Aorta (tissue), 5 donors: ENCODE measurements around the gene PPP3CA. TPM values are rescaled to one million over a fixed set of nuclear protein-coding genes. Genes with fewer than 3 reads are reported as not detected.

ENCODE experiments used
- ATAC-seq: fragments of 200-7000 bp; cut with Tn5 transposase; one replicate; pipeline ENCODE4 v1.9.1; 2022; ENCODE audit warnings: moderate library complexity; ENCODE audit not compliant: low FRiP score
- DNase-seq, 2 donors: peaks; one replicate each; pipeline ENCODE4 v3.0.0-alpha.2; 2020
- H3K27ac ChIP-seq, 2 donors: one replicate each; pipeline ENCODE4 v1.5.1; 2013; ENCODE audit warnings: low read length in 2 of 2, mild to moderate bottlenecking in 2 of 2, moderate library complexity in 2 of 2, control low read depth in 1 of 2, inconsistent platforms in 1 of 2, low read depth in 1 of 2
- H3K27me3 ChIP-seq, 2 donors: one replicate each; pipeline ENCODE4 v1.6.1; 2013; ENCODE audit warnings: control low read depth in 1 of 2, low read length in 1 of 2, mild to moderate bottlenecking in 1 of 2, moderate library complexity in 1 of 2; ENCODE audit not compliant: insufficient read depth in 2 of 2, control insufficient read depth in 1 of 2
- H3K36me3 ChIP-seq, 2 donors: one replicate each; pipeline ENCODE4 v1.6.1; 2013; ENCODE audit warnings: control low read depth in 1 of 2, low read length in 1 of 2, mild to moderate bottlenecking in 1 of 2; ENCODE audit not compliant: insufficient read depth in 2 of 2, control insufficient read depth in 1 of 2
- H3K4me1 ChIP-seq, 2 donors: one replicate each; pipeline ENCODE4 v1.6.1; 2013; ENCODE audit warnings: low read length in 2 of 2, control low read depth in 1 of 2, mild to moderate bottlenecking in 1 of 2, moderate library complexity in 1 of 2; ENCODE audit not compliant: insufficient read depth in 2 of 2, control insufficient read depth in 1 of 2
- H3K4me3 ChIP-seq, 2 donors: one replicate each; pipeline ENCODE4 v1.5.1; 2013; ENCODE audit warnings: low read length in 2 of 2, control low read depth in 1 of 2, mild to moderate bottlenecking in 1 of 2
- H3K9me3 ChIP-seq: one replicate; pipeline ENCODE4 v1.6.1; 2013; ENCODE audit warnings: mild to moderate bottlenecking, low read length; ENCODE audit not compliant: control insufficient read depth
- WGBS, 2 donors: extraction: QIAGEN DNeasy Blood & Tissue Kit; methylation state at CpG; one replicate each; pipeline ENCODE4 v1.1.7; 2013; 5-methylcytosine and 5-hydroxymethylcytosine counted together
- intact Hi-C, 2 donors: fragments of 100-400 bp; cut with DNase I; formaldehyde crosslinking; loops; one replicate each; pipeline versions ENCODE4 v1.14.2 to v1.15.0; 2022
- polyA plus RNA-seq, 2 donors: library from polyadenylated mRNA; stranded (reverse); fragments of 200-250 nt; gene quantifications; one replicate each; pipeline ENCODE4 v1.2.3, GENCODE V29; 2013
- total RNA-seq, 2 donors: library from RNA; stranded (reverse); fragmentation: NEBNext Ultra II Directional; extraction: Animal tissue kit (Norgen Biotek cat#: 25700); gene quantifications; one replicate each; pipeline ENCODE4 v1.2.1, GENCODE V29; 2021
- donor health status: healthy with polysubstance abuse.
- donor health status: Bipolar disorder and iron deficiency.
- donor health status: DM: no; HTN: no; CAD: no.
- donor health status: DM: no; HTN: no; CAD: no.
- donor health status: DM: yes; HTN: yes; CAD: no.

The PPP3CA gene
- total and polyA plus RNA-seq, 4 donors: 6.8 to 56.4 (median 24.7) TPM

GRCh38 chr4:101355246-101355645 is 7.9 kb upstream of the PPP3CA start:
- Histone ChIP-seq H3K4me3 (no peak overlapping the region), H3K9me3 (no peaks in the 10 kb centered on the region), H3K27ac (no peak overlapping the region), H3K36me3 (no peaks in the 10 kb centered on the region), H3K4me1 (no peaks in the 10 kb centered on the region), H3K27me3 (no peaks in the 10 kb centered on the region)
- DNase-seq (no peak), ATAC-seq (no peak)
- intact Hi-C loops: no loop called here
- 93 to 95% methylated on average over 3 of the region's 3 CpGs for WGBS, 2 donors

GRCh38 chr4:101349801-101350064 is 2.4 kb upstream of the PPP3CA start:
- Histone ChIP-seq H3K4me3 (no peak overlapping the region), H3K36me3 (no peaks in the 10 kb centered on the region), H3K27ac (no peak overlapping the region), H3K4me1 (no peaks in the 10 kb centered on the region), H3K9me3 (no peaks in the 10 kb centered on the region), H3K27me3 (no peaks in the 10 kb centered on the region)
- ATAC-seq: no peak
- no peak for DNase-seq
- intact Hi-C loops: loop anchor here (5.0 to 10.0 kb wide), 3 partner anchors 55 to 155 kb away; no protein-coding TSS in a partner anchor
- 90 to 93% methylated on average over 2 of the region's 2 CpGs for WGBS, 2 donors

GRCh38 chr4:101348995-101349800 is 1.9 kb upstream of the PPP3CA start:
- H3K27me3 ChIP-seq: no peaks in the 10 kb centered on the region
- peak; percentile 78 to 86 for DNase-seq
- no peaks in the 10 kb centered on the region for H3K36me3 ChIP-seq
- H3K9me3 ChIP-seq: no peaks in the 10 kb centered on the region
- 41 to 44% methylated on average over 5 of the region's 5 CpGs for WGBS, 2 donors
- H3K27ac ChIP-seq: no peak overlapping the region
- H3K4me3 ChIP-seq: no peak overlapping the region
- no peaks in the 10 kb centered on the region for H3K4me1 ChIP-seq
- ATAC-seq: no peak
- intact Hi-C loops: loop anchor here (5.0 to 10.0 kb wide), 3 partner anchors 54 to 154 kb away; no protein-coding TSS in a partner anchor

- WGBS, 2 donors: 7 to 10% methylated on average over 24 of the region's 24 CpGs
- intact Hi-C loops: loop anchor here (5.0 to 10.0 kb wide), 3 partner anchors 54 to 154 kb away; no protein-coding TSS in a partner anchor
- peak overlapping the region; percentile 6 to 50 for H3K4me3 ChIP-seq
- peak; percentile 2 for ATAC-seq
- DNase-seq: no peak
- H3K4me1 ChIP-seq: no peaks in the 10 kb centered on the region
- no peaks in the 10 kb centered on the region for H3K9me3 ChIP-seq
- no peaks in the 10 kb centered on the region for H3K36me3 ChIP-seq
- H3K27ac ChIP-seq: peak overlapping the region; percentile 19 to 43
- H3K27me3 ChIP-seq: no peaks in the 10 kb centered on the region
These were observed 1.1 kb upstream of the PPP3CA start for GRCh38 chr4:101348367-101348827.

- intact Hi-C loops: loop anchor here (5.0 to 10.0 kb wide), 3 partner anchors 53 to 153 kb away; no protein-coding TSS in a partner anchor
These were observed 436 bp upstream of the PPP3CA start for GRCh38 chr4:101347557-101348366.

GRCh38 chr4:101346351-101347266 is 717 bp downstream of the PPP3CA start:
- Histone ChIP-seq H3K9me3 (no peaks in the 10 kb centered on the region), H3K4me1 (no peaks in the 10 kb centered on the region), H3K27me3 (no peaks in the 10 kb centered on the region), H3K27ac (peak overlapping the region in 1 of 2 donors; percentile 71), H3K36me3 (no peaks in the 10 kb centered on the region), H3K4me3 (peak overlapping the region; percentile 71 to 99)
- ATAC-seq (peak; percentile 48), DNase-seq (peak; percentile 79 to 88)
- intact Hi-C loops: loop anchor here (5.0 to 10.0 kb wide), 3 partner anchors 52 to 152 kb away; no protein-coding TSS in a partner anchor
- 0 to 1% methylated on average over 69 to 93 of the region's 93 CpGs for WGBS, 2 donors

More at GRCh38 chr4:101347557-101348366, 436 bp upstream of the PPP3CA start:
- peak overlapping the region; percentile 6 to 99 for H3K4me3 ChIP-seq
- no peaks in the 10 kb centered on the region for H3K27me3 ChIP-seq
- peak; percentile 99 to 100 for DNase-seq
- H3K27ac ChIP-seq: peak overlapping the region; percentile 8 to 62
- ATAC-seq: peak; percentile 97
- no peaks in the 10 kb centered on the region for H3K4me1 ChIP-seq
- WGBS, 2 donors: 0 to 1% methylated on average over 48 to 71 of the region's 71 CpGs
- H3K36me3 ChIP-seq: no peaks in the 10 kb centered on the region
- H3K9me3 ChIP-seq: no peaks in the 10 kb centered on the region

GRCh38 chr4:101345596-101346350 is 1.6 kb downstream of the PPP3CA start:
- ATAC-seq: peak; percentile 34
- H3K27ac ChIP-seq: no peak overlapping the region

More at GRCh38 chr4:101345596-101346350, 1.6 kb downstream of the PPP3CA start:
- intact Hi-C loops: loop anchor here (5.0 to 10.0 kb wide), 3 partner anchors 51 to 151 kb away; no protein-coding TSS in a partner anchor
- Histone ChIP-seq H3K4me1 (no peaks in the 10 kb centered on the region), H3K4me3 (peak overlapping the region; percentile 71 to 99), H3K9me3 (no peaks in the 10 kb centered on the region), H3K27me3 (no peaks in the 10 kb centered on the region), H3K36me3 (no peaks in the 10 kb centered on the region)
- WGBS, 2 donors: 0 to 1% methylated on average over 22 to 45 of the region's 45 CpGs
- peak; percentile 73 to 89 for DNase-seq
